Keratinocyte (primary cell): ENCODE measurements around the gene SYNE1. TPM values are rescaled to one million over a fixed set of nuclear protein-coding genes. Genes with fewer than 3 reads are reported as not detected.
"Not testable (repeated sequence)": the region's sequence is repeated elsewhere in the genome, so short reads cannot be mapped to it uniquely, and the experiment has no call there.

Experiments used
- DNase-seq: peaks from one replicate; pipeline ENCODE4 v3.0.0-alpha.2; 2011; ENCODE audit warnings: low read depth, missing footprints, low spot score
- FAIRE-seq: peaks from 2 replicates; lab custom pipeline; 2011; peaks lifted over from hg19 to GRCh38; lab: Jason Lieb, UNC
- H2AFZ ChIP-seq: 2 replicates; pipeline ENCODE4 v1.6.0; 2012; ENCODE audit warnings: low read length, control low read depth, inconsistent platforms; ENCODE audit not compliant: control insufficient read depth
- H3K27ac ChIP-seq: 2 replicates; pipeline ENCODE4 v1.5.1; 2011; ENCODE audit warnings: low read length; ENCODE audit not compliant: control insufficient read depth, insufficient read depth
- H3K27me3 ChIP-seq: 3 replicates; pipeline ENCODE4 v1.6.0; 2011; ENCODE audit warnings: low read length; ENCODE audit not compliant: control insufficient read depth, insufficient read depth; ENCODE audit errors: extremely low read depth
- H3K36me3 ChIP-seq, 2 experiments: 2 replicates in 1 of 2; 3 replicates in 1 of 2; pipeline ENCODE4 v1.5.1; 2011; ENCODE audit warnings: low read length in 2 of 2, mild to moderate bottlenecking in 1 of 2; ENCODE audit not compliant: control insufficient read depth in 2 of 2, insufficient read depth in 2 of 2; ENCODE audit errors: extremely low read depth in 1 of 2
- H3K4me1 ChIP-seq: 3 replicates; pipeline ENCODE4 v1.5.1; 2011; ENCODE audit warnings: low read length; ENCODE audit not compliant: control insufficient read depth, insufficient read depth; ENCODE audit errors: extremely low read depth
- H3K4me2 ChIP-seq: 3 replicates; pipeline ENCODE4 v1.6.0; 2011; ENCODE audit warnings: low read depth, low read length; ENCODE audit not compliant: control insufficient read depth, insufficient read depth; ENCODE audit errors: extremely low read depth
- H3K4me3 ChIP-seq, 3 experiments: fragments of 200-600 bp in 1 of 3; sonication (generic) in 1 of 3; 2 replicates in 2 of 3; 3 replicates in 1 of 3; pipeline ENCODE4 v1.5.1; 2011 to 2016; ENCODE audit warnings: low read length in 3 of 3, mild to moderate bottlenecking in 3 of 3, control low read depth in 2 of 3, inconsistent platforms in 1 of 3, low read depth in 1 of 3, mixed read lengths in 1 of 3, mixed run types in 1 of 3, moderate library complexity in 1 of 3; ENCODE audit not compliant: control insufficient read depth in 2 of 3, insufficient read depth in 2 of 3; ENCODE audit errors: extremely low read depth in 1 of 3
- H3K79me2 ChIP-seq: 2 replicates; pipeline ENCODE4 v1.6.0; 2012; ENCODE audit warnings: low read length; ENCODE audit not compliant: control insufficient read depth, insufficient read depth
- H3K9ac ChIP-seq: 3 replicates; pipeline ENCODE4 v1.6.0; 2011; ENCODE audit warnings: low read length; ENCODE audit not compliant: control insufficient read depth, insufficient read depth; ENCODE audit errors: extremely low read depth
- H3K9me1 ChIP-seq: 3 replicates; pipeline ENCODE4 v1.6.0; 2011; ENCODE audit warnings: low read length; ENCODE audit not compliant: control insufficient read depth, insufficient read depth; ENCODE audit errors: extremely low read depth
- H3K9me3 ChIP-seq: 2 replicates; pipeline ENCODE4 v1.5.1; 2012; ENCODE audit warnings: low read depth, low read length; ENCODE audit not compliant: control insufficient read depth
- H4K20me1 ChIP-seq: 3 replicates; pipeline ENCODE4 v1.6.0; 2011; ENCODE audit warnings: low read length; ENCODE audit not compliant: control insufficient read depth, insufficient read depth; ENCODE audit errors: extremely low read depth
- EZH2 ChIP-seq: IDR thresholded peaks from one replicate; pipeline ENCODE4 v1.6.1; 2012; ENCODE audit warnings: inconsistent platforms, mild to moderate bottlenecking, low read length, moderate library complexity
- dilution Hi-C: fragments of 300-500 bp; cut with MboI; formaldehyde crosslinking; loops from one replicate; pipeline ENCODE4 v1.7.0; 2020; ENCODE audit warnings: low sequenced_read_pairs; ENCODE audit not compliant: extremely low pct_ligation_motif_present
- polyA plus RNA-seq, 5 experiments: library from polyadenylated mRNA; depleted of rRNA in 3 of 5; stranded (reverse) in 3 of 5; stranded (forward) in 1 of 5; unstranded in 1 of 5; fragments of >200 nt; gene quantifications; 1 replicate in 1 of 5; 2 replicates in 3 of 5; 3 replicates in 1 of 5; pipeline versions ENCODE4 v1.2.1 to v1.2.3, GENCODE V29; 2011 to 2012; ENCODE audit warnings: missing spikeins in 2 of 5, low read depth in 1 of 5, low replicate concordance in 1 of 5
- TF ChIP-seq, protein P1 (sequence below), 3 experiments: IDR thresholded peaks in 1 of 3; conservative IDR thresholded peaks in 1 of 3; optimal IDR thresholded peaks in 1 of 3; 2 replicates in 2 of 3; 3 replicates in 1 of 3; pipeline versions ENCODE3 to v1.5.1; 2011; ENCODE audit warnings: low read length in 3 of 3, mild to moderate bottlenecking in 3 of 3, moderate library complexity in 2 of 3, control low read depth in 1 of 3, inconsistent platforms in 1 of 3; ENCODE audit not compliant: insufficient read depth in 2 of 3; ENCODE audit errors: extremely low read depth in 1 of 3

SYNE1 gene
- polyA plus RNA-seq, 1 donor (not counting 4 experiments of a cell fraction or from before 2014, with no cell fraction given), result 4.0 TPM

- TF ChIP-seq, protein P1, sequence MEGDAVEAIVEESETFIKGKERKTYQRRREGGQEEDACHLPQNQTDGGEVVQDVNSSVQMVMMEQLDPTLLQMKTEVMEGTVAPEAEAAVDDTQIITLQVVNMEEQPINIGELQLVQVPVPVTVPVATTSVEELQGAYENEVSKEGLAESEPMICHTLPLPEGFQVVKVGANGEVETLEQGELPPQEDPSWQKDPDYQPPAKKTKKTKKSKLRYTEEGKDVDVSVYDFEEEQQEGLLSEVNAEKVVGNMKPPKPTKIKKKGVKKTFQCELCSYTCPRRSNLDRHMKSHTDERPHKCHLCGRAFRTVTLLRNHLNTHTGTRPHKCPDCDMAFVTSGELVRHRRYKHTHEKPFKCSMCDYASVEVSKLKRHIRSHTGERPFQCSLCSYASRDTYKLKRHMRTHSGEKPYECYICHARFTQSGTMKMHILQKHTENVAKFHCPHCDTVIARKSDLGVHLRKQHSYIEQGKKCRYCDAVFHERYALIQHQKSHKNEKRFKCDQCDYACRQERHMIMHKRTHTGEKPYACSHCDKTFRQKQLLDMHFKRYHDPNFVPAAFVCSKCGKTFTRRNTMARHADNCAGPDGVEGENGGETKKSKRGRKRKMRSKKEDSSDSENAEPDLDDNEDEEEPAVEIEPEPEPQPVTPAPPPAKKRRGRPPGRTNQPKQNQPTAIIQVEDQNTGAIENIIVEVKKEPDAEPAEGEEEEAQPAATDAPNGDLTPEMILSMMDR (optimal IDR thresholded peaks at IDR 0.05 in 1 of 3, IDR thresholded peaks at IDR 0.05 in 1 of 3, conservative IDR thresholded peaks at IDR 0.05 in 1 of 3; ENCODE audit: extremely low read depth in 1 of 3, insufficient read depth in 2 of 3, low read length in 3 of 3), result no peak
- no peak for TF ChIP-seq EZH2
- DNase-seq, result no peak
Measured at GRCh38 chr6:152330961-152331360, 306.2 kb downstream of the SYNE1 start.

DNA sequence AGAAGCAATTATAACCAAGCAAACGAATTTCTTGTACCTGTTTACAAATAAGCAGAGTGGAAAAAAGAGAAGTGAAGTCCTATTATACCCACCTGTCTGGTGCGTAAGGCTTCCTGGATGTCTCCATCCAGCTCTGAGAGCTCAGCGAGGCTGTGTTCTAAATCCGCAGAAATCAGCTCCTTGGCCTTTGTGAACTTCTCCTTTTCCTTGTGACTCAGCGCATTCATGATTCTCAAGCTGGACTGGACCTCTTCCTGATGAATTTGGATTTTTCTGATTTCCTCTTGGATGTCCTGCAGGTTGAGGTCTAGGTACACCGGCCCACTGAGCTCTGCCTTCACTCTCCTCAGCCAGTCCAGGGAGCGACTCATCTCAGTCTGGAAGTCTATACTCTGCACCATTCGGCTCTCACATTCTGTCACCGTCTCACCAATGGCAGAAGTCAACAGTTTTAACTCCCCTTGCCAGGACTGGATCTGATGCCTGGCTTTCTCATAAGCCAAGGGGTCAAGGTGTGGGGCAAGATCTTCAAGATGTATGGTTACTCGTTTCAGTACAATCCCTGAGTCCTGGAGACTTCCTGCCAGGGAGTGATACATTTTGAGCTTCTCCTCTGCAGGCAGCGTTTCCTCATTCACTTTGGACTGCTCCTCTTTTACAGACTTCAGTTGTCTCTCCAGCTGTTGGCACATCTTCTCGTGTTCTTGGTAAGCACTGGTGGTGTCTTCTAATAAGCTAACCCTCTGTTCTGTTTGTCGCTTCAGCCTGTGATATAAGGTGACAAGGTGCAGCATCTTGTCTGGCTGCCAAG lies 307.3 kb downstream of the SYNE1 start:
- H3K9me1 ChIP-seq, result no peaks in the 10 kb centered on the region
- no peak overlapping the region for H3K4me2 ChIP-seq
- H3K4me1 ChIP-seq, result no peaks in the 10 kb centered on the region
- no peaks in the 10 kb centered on the region for H3K27me3 ChIP-seq
- no peaks in the 10 kb centered on the region for H3K79me2 ChIP-seq
- H4K20me1 ChIP-seq, result no peaks in the 10 kb centered on the region
- no peak overlapping the region for H3K9ac ChIP-seq
- H3K4me3 ChIP-seq, result no peak overlapping the region
- dilution Hi-C loops, result no loop called here
- FAIRE-seq (no peak), DNase-seq (no peak)
- no peak overlapping the region for H3K27ac ChIP-seq
- H3K36me3 ChIP-seq, result peaks cover 0 to 2% of the 10 kb centered on the region in 2 experiments
- no peak overlapping the region for H2AFZ ChIP-seq
- TF ChIP-seq EZH2, result no peak
- TF ChIP-seq, protein P1 (optimal IDR thresholded peaks at IDR 0.05 in 1 of 3, IDR thresholded peaks at IDR 0.05 in 1 of 3, conservative IDR thresholded peaks at IDR 0.05 in 1 of 3; ENCODE audit: extremely low read depth in 1 of 3, insufficient read depth in 2 of 3, low read length in 3 of 3), result no peak
- no peaks in the 10 kb centered on the region for H3K9me3 ChIP-seq

More at GRCh38 chr6:152330961-152331360, 306.2 kb downstream of the SYNE1 start:
- Histone ChIP-seq H2AFZ (no peak overlapping the region), H3K4me3 (no peak overlapping the region), H3K36me3 (peaks cover 0 to 2% of the 10 kb centered on the region in 2 experiments), H3K9me1 (no peaks in the 10 kb centered on the region), H3K4me2 (no peak overlapping the region), H3K4me1 (no peaks in the 10 kb centered on the region), H3K9me3 (no peaks in the 10 kb centered on the region), H3K79me2 (no peaks in the 10 kb centered on the region), H3K27me3 (no peaks in the 10 kb centered on the region), H3K27ac (no peak overlapping the region), H3K9ac (no peak overlapping the region), H4K20me1 (no peaks in the 10 kb centered on the region)
- dilution Hi-C loops, result no loop called here
- FAIRE-seq, result no peak

DNA sequence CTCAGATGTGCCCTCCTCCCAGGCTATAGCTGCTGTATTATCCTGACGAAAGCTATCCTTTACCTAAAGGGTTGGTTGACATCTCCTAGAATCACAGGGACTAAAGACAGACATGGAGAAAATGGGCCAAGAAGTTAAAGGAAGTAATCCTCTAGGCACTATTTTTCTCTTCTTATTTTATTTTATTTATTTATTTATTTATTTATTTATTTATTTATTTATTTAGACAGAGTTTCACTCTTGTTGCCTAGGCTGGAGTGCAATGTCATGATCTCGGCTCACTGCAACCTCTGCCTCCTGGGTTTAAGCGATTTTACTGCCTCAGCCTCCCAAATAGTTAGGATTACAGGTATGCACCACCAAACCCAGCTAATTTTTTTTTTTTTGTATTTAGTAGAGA lies 309.0 kb downstream of the SYNE1 start:
- H3K79me2 ChIP-seq, H3K36me3 ChIP-seq, H3K9me1 ChIP-seq, H2AFZ ChIP-seq, H4K20me1 ChIP-seq, H3K9ac ChIP-seq, H3K9me3 ChIP-seq, H3K4me2 ChIP-seq, H3K4me1 ChIP-seq, H3K27me3 ChIP-seq, FAIRE-seq, H3K27ac ChIP-seq, dilution Hi-C loops, H3K4me3 ChIP-seq, DNase-seq: not testable (repeated sequence)
